Bronchial smooth muscle cell (primary cell): ENCODE results near the gene IST1. TPM values are rescaled to one million over a fixed set of nuclear protein-coding genes. Genes with fewer than 3 reads are reported as not detected.

Experiments used
- total RNA-seq: library from RNA; depleted of rRNA; stranded (reverse); fragments of >200 nt; gene quantifications from 2 replicates; pipeline ENCODE4 v1.2.1, GENCODE V29; 2014

IST1 gene
- total RNA-seq, result 112 and 124 TPM in 2 replicates

GRCh38 chr16:71894921-71895678 is at the start of gene IST1:
Gene IST1 (plus strand): TSS chr16:71895531. CDS start chr16:71915641, 20,110 bp downstream.

GRCh38 chr16:71845639-71846430 is 49.5 kb upstream of the IST1 start, which contains the start of gene ATXN1L:
Gene ATXN1L (plus strand): TSS chr16:71845976. CDS start chr16:71849741, 3,765 bp downstream.

GRCh38 chr16:71883849-71884638 is 11.3 kb upstream of the IST1 start, which contains the start of gene ZNF821:
Gene ZNF821 (minus strand): TSS chr16:71884182. CDS start chr16:71879946, 4,236 bp downstream.

Other genes starting within 250 kb of the IST1 start
- gene PHLPP2, start 170.8 kb upstream of the IST1 start, total RNA-seq, result 4.1 and 5.5 TPM in 2 replicates
- gene AP1G1, start 86.7 kb upstream of the IST1 start, total RNA-seq, result 34.1 and 42.6 TPM in 2 replicates
- 6.1 and 6.5 TPM in 2 replicates for gene ATXN1L, start 49.6 kb upstream of the IST1 start, total RNA-seq
- 5.8 and 8.0 TPM in 2 replicates for gene ZNF821, start 11.3 kb upstream of the IST1 start, total RNA-seq
- not detected in 2 replicates for gene PKD1L3, start 104.9 kb downstream of the IST1 start, total RNA-seq
- 1.5 and 2.2 TPM in 2 replicates for gene DHODH, start 113.2 kb downstream of the IST1 start, total RNA-seq
- not detected in 2 replicates for gene HP, start 159.0 kb downstream of the IST1 start, total RNA-seq
- under 0.01 TPM in 1 of 2 replicates, not detected in the other for gene HPR, start 167.7 kb downstream of the IST1 start, total RNA-seq
- 6.9 and 7.7 TPM in 2 replicates for gene TXNL4B, start 198.1 kb downstream of the IST1 start, total RNA-seq
- 91.3 and 164 TPM in 2 replicates for gene DHX38, start 198.3 kb downstream of the IST1 start, total RNA-seq